Hematopoietic multipotent progenitor cell treated with erythropoietin and hydrocortisone succinate and interleukin-3 and kit ligand, for 4 days (in vitro differentiated cells): ENCODE results near the gene KDM4B.

Experiments used
- DNase-seq: peaks from one replicate; pipeline ENCODE4 v3.0.0-alpha.2; 2015

Gene KDM4B

GRCh38 chr19:5112175-5112574 lies 143.3 kb downstream of the KDM4B start:
- no peak for DNase-seq

DNA sequence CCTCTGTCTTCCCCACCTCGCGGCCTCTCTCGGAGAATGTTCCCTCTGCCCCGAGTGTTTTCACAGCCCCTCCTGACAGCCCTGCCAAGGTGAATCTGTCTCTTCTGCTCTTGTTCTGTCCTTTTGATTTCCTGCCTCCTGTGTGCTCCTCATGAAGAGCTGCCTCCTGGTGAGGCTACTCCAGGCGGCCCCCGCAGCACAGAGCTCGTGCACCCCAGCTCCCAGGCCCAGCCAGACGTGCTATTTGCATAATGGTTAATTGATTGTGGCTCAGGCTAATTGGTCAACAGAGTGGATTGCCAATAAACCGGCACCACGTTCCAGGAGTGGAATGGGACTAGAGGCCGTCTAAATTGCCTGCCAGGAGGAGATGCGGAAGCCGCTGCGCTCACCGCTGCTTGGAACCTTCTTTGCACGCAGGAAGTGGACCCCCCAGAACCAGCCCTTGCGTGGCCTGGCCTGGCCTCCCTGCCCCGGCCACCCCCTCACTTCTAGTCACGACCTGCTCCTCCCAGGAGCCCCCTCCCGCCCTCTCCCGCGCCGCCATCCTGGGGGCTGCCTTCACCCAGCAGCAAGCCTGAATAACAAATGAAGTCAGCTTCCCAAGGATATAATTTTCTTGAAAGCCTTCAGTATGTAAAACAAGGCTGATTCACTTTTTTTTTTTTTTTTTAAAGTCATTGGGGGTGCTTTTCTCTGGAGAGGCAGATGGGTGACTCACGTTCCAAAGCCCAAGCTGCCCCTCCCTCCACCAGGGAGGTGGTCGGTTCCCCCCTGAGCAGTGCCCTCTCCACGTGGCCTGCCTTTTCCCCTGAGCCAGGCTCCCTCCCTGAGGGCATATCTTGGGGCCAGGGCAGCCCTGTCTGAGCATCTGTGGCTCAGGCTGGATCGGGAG lies 144.0 kb downstream of the KDM4B start:
- DNase-seq, result no peak

DNA sequence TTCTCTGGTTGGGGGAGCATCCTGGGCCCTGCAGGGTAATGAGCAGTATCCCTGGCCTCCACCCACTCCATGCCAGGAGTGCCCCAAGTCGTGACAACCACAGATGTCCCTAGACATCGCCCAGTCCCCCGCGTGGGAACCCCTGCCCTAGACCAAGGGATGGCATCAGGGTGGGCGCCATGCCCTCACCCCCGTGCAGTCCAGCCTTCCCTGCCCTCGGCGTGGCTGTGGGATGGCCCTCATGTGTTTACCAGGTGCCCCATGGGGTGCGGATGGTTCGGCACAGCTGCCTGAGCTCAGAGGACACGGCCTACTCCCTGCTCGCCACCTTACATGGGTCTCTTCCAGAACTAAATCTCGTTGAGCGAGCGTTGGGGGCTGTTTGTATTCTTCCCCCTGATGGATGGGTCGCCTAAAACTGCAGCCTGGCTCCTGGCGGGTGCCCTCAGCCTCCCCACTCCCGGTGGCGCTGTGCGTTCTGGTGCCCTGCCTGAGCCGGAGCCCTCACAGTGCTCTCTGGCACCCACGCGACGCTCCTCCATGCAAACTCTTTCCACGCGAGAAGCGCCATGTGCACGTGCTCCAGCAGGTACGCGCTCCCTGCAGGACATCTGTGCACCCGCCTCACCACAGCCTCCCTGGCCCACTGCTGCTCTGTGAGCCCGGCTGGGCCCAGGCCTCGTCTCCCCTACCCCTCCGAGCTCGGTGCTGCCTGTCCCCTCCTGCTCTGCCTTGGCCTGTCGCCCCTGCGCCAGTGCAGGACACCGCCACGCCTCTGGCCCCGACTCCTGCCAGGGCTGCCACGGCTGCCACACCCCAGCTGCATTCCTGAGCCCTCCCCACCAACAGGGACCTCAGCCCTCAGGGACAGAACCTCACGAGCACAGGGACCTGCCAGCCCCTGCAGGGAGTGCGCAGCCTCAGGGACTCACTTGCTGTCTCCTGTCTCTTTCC lies 145.0 kb downstream of the KDM4B start:
- DNase-seq, result no peak

DNA sequence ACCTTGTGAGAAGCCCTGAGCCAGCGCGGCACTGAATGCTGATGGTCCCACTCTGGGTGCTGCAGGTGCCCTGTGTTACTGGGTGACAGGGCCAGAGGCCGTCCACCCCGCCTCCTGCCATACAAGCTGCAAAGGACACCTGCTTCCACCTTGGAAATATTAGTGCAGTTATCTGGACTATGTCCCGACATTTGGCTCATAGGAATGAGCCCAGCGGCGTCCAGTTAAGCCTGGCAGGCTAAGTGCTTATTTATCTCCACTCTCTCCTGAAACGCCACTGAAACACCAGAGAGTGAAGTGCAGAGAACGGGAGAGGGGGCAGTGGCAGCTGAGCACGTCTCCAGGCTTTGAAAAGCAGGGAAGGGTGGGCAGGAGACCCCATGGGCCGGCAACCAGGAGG lies 145.8 kb downstream of the KDM4B start:
- DNase-seq, result no peak

DNA sequence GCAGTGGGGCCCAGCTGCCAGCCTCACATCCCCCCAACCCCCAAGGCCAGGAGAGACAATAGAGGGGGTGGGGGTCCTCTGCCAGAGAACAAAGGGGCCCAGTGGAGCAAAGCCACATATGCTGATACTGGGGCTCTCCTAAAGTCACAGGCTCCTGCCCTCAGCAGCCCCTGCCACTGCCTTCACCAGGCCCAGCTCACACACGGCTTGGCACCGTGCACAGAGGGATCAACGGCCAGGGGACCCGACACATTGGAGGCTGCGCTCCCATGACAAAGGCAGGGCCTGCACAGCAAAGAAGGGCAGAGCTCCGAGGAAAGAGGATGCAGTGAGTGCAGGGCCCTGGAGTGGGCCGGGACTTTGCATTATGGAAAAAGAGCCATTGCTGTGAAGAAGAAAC lies 146.4 kb downstream of the KDM4B start:
- no peak for DNase-seq

DNA sequence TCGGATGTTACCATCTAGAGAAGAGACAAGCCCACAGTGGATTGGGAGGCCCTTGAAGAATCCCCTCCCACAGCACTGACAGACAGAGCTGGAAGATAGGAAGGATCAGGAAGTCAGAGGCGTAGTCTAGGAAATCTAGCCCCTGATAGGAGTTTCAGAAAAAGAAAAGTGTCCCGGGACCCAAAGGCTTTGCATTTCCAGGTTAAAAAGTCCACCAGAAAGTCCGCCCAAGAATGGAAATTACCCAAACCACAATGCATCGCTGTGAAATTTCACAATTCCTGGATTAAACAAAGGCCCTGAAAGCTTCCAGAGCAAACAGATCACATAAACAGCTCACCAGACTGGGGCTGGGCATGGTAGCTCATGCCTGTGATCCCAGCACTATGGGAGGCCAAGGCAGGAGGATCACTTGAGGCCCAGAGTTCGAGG lies 146.9 kb downstream of the KDM4B start:
- no peak for DNase-seq

- no peak for DNase-seq
Observed at GRCh38 chr19:5116292-5116691, 147.4 kb downstream of the KDM4B start.

GRCh38 chr19:5117421-5117820 lies 148.5 kb downstream of the KDM4B start:
- no peak for DNase-seq

DNA sequence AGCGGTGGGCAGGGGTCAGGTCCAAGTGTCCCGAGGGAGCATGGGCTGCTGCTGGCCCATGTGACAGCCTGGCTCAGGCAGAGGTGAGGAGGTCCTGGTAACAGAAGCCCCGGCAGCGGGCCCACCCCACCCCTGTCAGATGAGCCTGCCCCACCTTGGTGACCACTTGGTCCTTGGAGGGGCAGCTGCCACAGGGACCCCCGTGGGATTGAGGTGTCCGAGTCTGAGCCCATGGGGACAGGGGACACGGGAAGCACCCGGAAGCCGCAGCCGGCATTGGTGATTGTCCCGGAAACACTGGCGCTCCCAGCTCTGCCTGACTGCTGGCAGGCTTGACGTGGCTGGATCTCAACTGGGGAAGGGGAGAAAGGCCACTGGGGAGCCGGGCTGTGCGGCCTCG lies 149.1 kb downstream of the KDM4B start:
- DNase-seq, result no peak

DNA sequence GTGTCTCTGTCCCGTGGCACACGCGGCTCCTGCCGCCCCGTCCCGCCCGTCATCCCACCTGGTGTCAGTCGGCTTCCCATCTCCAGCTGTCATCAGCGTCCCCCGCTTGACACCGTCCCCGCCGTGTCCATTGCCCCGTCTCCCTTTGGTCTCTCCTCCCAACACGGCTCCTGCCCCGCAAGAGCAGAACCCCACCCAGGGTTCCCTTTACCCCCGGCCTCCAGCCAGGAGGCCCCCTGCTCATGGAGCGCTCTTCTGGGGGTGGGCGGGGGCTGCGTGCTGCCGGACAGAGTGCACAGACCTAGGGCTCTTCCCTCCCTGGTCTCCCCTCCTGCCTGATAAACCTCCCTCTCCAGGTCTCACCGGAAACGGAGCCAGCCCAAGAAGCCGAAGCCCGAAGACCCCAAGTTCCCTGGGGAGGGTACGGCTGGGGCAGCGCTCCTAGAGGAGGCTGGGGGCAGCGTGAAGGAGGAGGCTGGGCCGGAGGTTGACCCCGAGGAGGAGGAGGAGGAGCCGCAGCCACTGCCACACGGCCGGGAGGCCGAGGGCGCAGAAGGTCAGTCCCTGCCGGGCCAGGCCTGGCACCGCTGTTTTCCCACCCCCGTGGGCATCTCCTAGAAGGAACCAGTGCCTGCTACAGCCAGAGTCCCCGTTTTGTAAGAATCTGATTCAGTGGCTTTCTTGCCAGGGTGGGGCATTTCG lies 150.5 kb downstream of the KDM4B start:
- DNase-seq, result no peak

- no peak for DNase-seq
Observed at GRCh38 chr19:5120321-5120720, 151.4 kb downstream of the KDM4B start.

- no peak for DNase-seq
Observed at GRCh38 chr19:5120833-5121232, 151.9 kb downstream of the KDM4B start.

DNA sequence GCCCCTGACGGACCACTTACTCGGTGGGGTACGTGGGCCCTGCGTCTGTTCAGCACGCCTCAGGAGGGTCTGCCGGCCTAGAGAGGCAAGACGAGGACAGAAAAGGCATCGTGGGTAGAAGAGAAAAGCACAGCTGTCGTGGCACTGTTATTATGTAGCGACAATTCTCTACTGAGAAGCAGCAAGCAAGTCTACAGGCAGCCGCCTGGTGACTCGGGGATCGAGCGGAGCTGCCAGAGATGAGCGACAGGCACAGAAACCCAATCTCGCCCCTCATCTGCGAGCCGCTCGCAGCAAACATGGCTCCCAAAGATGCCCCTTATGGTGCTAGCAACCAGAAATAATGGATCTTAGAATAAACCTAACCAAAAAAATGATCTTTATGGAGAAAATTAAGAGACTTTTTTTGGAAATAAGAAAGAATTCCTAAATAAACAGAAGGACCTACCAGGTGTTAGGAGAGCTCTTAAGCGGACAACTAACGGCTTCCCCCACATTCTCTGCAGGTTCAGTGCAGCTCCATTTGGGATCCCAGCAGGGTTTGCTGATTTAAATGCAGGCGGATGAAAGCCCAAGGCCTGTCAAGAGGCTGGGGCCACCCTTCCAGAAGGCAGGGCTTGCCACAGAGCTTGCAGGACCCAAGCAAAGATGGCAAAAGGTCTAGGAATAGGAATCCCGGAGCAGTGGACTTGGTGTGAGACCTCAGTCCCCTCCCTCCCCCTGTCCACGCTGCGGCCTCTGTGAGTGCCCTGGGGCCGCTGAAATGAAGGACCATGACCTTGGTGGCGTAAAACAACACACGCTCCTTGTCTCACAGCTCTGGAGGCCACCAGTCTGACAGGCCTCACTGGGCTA lies 152.6 kb downstream of the KDM4B start:
- no peak for DNase-seq

- DNase-seq, result peak; percentile 64
Observed at GRCh38 chr19:5122121-5122400, 153.1 kb downstream of the KDM4B start.

- peak; percentile 25 for DNase-seq
Observed at GRCh38 chr19:5122671-5123409, 153.9 kb downstream of the KDM4B start.

GRCh38 chr19:5123646-5124045 lies 154.7 kb downstream of the KDM4B start:
- no peak for DNase-seq

GRCh38 chr19:5124111-5124855 lies 155.4 kb downstream of the KDM4B start:
- no peak for DNase-seq

DNA sequence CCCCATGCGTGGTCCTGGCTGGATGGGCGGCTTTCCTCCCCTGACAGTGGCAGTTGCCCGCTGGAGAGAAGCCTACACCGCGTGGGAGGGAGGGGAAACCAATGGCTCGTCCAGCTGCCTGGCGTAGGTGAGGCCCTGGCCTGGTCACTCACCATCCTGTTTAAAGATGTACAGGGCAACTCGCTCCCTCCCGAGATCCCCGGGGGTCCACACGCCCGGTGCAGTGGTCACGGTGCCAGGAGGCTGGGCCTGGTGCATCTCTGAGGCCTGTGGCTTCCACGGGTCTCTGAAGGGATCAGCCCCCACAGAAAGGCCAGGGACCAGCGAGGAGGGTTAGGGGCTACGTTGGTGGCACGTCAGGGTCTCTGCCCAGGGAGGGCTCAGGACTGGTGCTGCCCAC lies 156.5 kb downstream of the KDM4B start:
- DNase-seq, result no peak

DNA sequence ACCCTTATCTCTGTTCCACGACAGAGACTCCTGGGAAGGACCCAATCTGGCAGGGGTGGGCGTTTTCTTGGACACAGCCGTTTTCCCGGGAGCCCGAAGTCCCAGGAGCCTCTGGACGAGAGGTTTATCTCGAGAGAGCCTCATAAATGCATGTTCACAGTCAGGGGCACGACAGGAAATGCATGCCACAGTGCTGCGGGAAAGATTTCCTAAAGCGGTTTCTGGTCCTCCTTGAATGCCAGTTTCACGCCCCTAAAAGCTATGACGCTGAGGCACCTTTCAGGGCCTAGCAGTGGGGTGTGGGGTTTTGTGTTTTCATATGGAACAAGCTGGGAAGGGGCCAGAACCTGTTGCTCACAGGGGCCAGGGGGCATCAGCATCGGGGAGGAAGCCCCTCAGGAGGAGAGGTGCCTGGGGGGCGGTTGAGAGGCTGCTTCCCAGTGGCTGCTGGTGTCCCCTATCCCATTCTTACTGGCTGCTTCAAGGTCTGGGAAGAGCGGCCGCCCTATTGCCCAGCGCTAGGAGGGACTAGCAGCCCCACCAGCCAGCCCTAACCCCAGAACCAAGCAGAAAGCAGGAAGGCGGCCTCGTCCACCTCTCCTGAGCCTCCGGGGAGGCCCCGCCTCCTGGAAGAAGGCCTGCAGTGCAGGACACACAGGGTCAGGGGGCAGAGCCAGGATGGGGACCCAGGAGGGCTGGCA lies 157.0 kb downstream of the KDM4B start:
- peak; percentile 49 for DNase-seq
